ENCODE results near the gene MAP3K1.

The MAP3K1 gene

GRCh38 chr5:56810826-56811225, 4.5 kb upstream of the MAP3K1 start:
- H3K9ac ChIP-seq (ENCODE audit: low read length) = no peak overlapping the region
- no peak overlapping the region for H3K27ac ChIP-seq (ENCODE audit: low read length)
- H2AFZ ChIP-seq (ENCODE audit: low read depth, low read length) = no peak overlapping the region
- H3K27me3 ChIP-seq (ENCODE audit: low read depth, low read length) = no peaks in the 10 kb centered on the region
- H3K79me2 ChIP-seq (ENCODE audit: low read length) = peaks cover 5% of the 10 kb centered on the region; the same call in 1 of the 2 replicates
- H3K4me3 ChIP-seq (ENCODE audit: low read length) = no peak overlapping the region
- H3K9me3 ChIP-seq (ENCODE audit: insufficient read depth, low read length) = no peaks in the 10 kb centered on the region
- H3K4me1 ChIP-seq (ENCODE audit: low read length) = peaks cover 19% of the 10 kb centered on the region
- TF ChIP-seq EZH2phosphoT487 (IDR thresholded peaks at IDR 0.05; ENCODE audit: low read depth) = no peak
- TF ChIP-seq, protein P1, sequence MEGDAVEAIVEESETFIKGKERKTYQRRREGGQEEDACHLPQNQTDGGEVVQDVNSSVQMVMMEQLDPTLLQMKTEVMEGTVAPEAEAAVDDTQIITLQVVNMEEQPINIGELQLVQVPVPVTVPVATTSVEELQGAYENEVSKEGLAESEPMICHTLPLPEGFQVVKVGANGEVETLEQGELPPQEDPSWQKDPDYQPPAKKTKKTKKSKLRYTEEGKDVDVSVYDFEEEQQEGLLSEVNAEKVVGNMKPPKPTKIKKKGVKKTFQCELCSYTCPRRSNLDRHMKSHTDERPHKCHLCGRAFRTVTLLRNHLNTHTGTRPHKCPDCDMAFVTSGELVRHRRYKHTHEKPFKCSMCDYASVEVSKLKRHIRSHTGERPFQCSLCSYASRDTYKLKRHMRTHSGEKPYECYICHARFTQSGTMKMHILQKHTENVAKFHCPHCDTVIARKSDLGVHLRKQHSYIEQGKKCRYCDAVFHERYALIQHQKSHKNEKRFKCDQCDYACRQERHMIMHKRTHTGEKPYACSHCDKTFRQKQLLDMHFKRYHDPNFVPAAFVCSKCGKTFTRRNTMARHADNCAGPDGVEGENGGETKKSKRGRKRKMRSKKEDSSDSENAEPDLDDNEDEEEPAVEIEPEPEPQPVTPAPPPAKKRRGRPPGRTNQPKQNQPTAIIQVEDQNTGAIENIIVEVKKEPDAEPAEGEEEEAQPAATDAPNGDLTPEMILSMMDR (IDR thresholded peaks at IDR 0.05; ENCODE audit: low read depth, low read length) = no peak
- H4K20me1 ChIP-seq (ENCODE audit: insufficient read depth, low read length) = no peaks in the 10 kb centered on the region
- no peaks in the 10 kb centered on the region for H3K36me3 ChIP-seq (replicated peaks; ENCODE audit: low read depth, low read length)
- H3K4me2 ChIP-seq (ENCODE audit: low read length) = no peak overlapping the region

DNA sequence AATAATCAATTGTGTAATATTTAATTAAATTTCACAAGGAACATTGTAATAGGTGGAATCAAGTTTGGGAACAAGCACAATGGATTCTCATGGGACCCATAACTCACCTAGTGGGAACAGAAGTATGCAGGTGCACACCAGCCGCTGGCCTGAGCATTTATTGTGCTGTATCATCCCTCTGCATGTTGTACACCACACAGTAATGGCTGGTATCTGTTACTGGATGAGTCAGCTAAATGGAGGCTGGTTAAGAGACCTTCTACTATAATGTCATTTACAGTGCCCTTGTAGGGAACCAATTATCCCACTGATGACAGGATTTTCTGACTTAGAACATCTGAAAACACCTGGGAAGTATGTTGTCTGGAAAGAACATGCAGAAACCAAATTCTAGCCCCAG, 3.2 kb upstream of the MAP3K1 start:
- Histone ChIP-seq H3K27me3 (ENCODE audit: low read depth, low read length) (no peaks in the 10 kb centered on the region), H2AFZ (ENCODE audit: low read depth, low read length) (no peak overlapping the region), H3K4me1 (ENCODE audit: low read length) (peaks cover 19% of the 10 kb centered on the region), H3K9ac (ENCODE audit: low read length) (no peak overlapping the region), H3K4me2 (ENCODE audit: low read length) (no peak overlapping the region), H3K79me2 (ENCODE audit: low read length) (peaks cover 18% of the 10 kb centered on the region), H4K20me1 (ENCODE audit: insufficient read depth, low read length) (no peaks in the 10 kb centered on the region), H3K27ac (ENCODE audit: low read length) (no peak overlapping the region), H3K36me3 (replicated peaks; ENCODE audit: low read depth, low read length) (no peaks in the 10 kb centered on the region), H3K4me3 (ENCODE audit: low read length) (no peak overlapping the region), H3K9me3 (ENCODE audit: insufficient read depth, low read length) (no peaks in the 10 kb centered on the region)
- TF ChIP-seq, protein P1 (IDR thresholded peaks at IDR 0.05; ENCODE audit: low read depth, low read length) = no peak
- TF ChIP-seq EZH2phosphoT487 (IDR thresholded peaks at IDR 0.05; ENCODE audit: low read depth) = no peak

- no peaks in the 10 kb centered on the region for H3K27me3 ChIP-seq (ENCODE audit: low read depth, low read length)
- no peak overlapping the region for H2AFZ ChIP-seq (ENCODE audit: low read depth, low read length)
- TF ChIP-seq, protein P1 (IDR thresholded peaks at IDR 0.05; ENCODE audit: low read depth, low read length) = no peak
- no peak for TF ChIP-seq EZH2phosphoT487 (IDR thresholded peaks at IDR 0.05; ENCODE audit: low read depth)
- H3K27ac ChIP-seq (ENCODE audit: low read length) = peak overlapping the region; percentile 12; the same call in 1 of the 2 replicates
- H3K4me1 ChIP-seq (ENCODE audit: low read length) = peaks cover 19% of the 10 kb centered on the region
- H3K36me3 ChIP-seq (replicated peaks; ENCODE audit: low read depth, low read length) = no peaks in the 10 kb centered on the region
- H3K4me3 ChIP-seq (ENCODE audit: low read length) = peak overlapping the region; percentile 98
- no peaks in the 10 kb centered on the region for H3K9me3 ChIP-seq (ENCODE audit: insufficient read depth, low read length)
- H4K20me1 ChIP-seq (ENCODE audit: insufficient read depth, low read length) = no peaks in the 10 kb centered on the region
- peaks cover 30% of the 10 kb centered on the region for H3K79me2 ChIP-seq (ENCODE audit: low read length)
- H3K9ac ChIP-seq (ENCODE audit: low read length) = peak overlapping the region; percentile 95
- H3K4me2 ChIP-seq (ENCODE audit: low read length) = peak overlapping the region; percentile 95
These were observed 2.0 kb upstream of the MAP3K1 start for GRCh38 chr5:56813302-56813701.

- no peaks in the 10 kb centered on the region for H3K27me3 ChIP-seq (ENCODE audit: low read depth, low read length)
- no peaks in the 10 kb centered on the region for H3K9me3 ChIP-seq (ENCODE audit: insufficient read depth, low read length)
- H3K4me3 ChIP-seq (ENCODE audit: low read length) = peak overlapping the region; percentile 98
- peak overlapping the region; percentile 95 for H3K4me2 ChIP-seq (ENCODE audit: low read length)
- H3K36me3 ChIP-seq (replicated peaks; ENCODE audit: low read depth, low read length) = no peaks in the 10 kb centered on the region
- peaks cover 22% of the 10 kb centered on the region for H3K4me1 ChIP-seq (ENCODE audit: low read length)
- H3K79me2 ChIP-seq (ENCODE audit: low read length) = peaks cover 41% of the 10 kb centered on the region
- peak overlapping the region; percentile 97 for H3K27ac ChIP-seq (ENCODE audit: low read length)
- TF ChIP-seq EZH2phosphoT487 (IDR thresholded peaks at IDR 0.05; ENCODE audit: low read depth) = no peak
- TF ChIP-seq, protein P1 (IDR thresholded peaks at IDR 0.05; ENCODE audit: low read depth, low read length) = no peak
- H4K20me1 ChIP-seq (ENCODE audit: insufficient read depth, low read length) = peaks cover 4% of the 10 kb centered on the region
- H3K9ac ChIP-seq (ENCODE audit: low read length) = peak overlapping the region; percentile 95
- no peak overlapping the region; the same call in 1 of the 2 replicates for H2AFZ ChIP-seq (ENCODE audit: low read depth, low read length)
These were observed 887 bp upstream of the MAP3K1 start for GRCh38 chr5:56814361-56814962.

Measured in OCI-LY3 (cell line).